ENCODE results near the gene ZNF735.
"Not testable (repeated sequence)": the region's sequence is repeated elsewhere in the genome, so short reads cannot be mapped to it uniquely, and the experiment has no call there.

Gene ZNF735

DNA sequence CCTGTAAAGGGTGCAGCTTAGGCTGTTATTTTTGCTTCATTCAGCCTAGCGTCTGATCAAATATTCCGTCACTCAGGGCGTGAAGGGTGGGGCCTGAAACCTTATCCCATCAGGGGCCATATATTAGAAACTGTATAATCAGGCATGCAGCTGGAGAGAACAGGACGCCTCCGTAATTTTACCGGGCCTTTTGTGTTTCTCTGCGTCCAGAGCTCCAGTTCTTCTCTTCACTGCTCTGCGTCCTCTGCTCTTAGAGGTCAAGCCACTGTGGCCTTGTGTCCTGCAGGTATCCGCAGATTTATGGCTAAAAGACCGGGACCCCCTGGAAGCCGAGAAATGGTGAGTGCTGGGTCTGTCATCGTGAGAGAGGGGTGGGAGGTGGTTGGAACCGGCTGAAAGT lies at the start of gene ZNF735:
ZNF735 (plus strand) TSS at position 301 of the 400 bp plus-strand sequence; CDS start at position 301, 0 bp downstream.
- DNase-seq = no peak

- DNase-seq = not testable (repeated sequence)
Measured at GRCh38 chr7:64170974-64171373, 36.0 kb upstream of the ZNF735 start.

DNA sequence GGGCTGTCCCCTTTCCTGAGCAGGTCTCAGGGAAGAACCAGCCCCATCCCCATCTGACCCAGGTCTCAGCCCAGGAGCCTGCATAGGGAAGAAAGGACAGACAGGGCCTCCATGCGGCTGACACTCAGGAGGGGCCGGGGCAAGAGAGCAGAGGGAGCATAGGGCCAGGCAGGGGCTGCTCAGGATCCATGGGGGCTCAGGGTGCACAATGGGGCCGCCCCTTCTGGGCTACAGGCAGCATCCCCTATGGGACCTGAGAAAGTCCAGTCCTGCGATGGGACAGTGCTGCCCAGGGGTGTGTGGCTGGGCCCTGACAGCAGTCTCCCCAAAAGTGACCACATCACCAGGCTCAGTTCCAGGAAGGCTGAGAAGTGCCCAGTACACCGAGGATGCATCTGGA lies 32.7 kb upstream of the ZNF735 start:
- DNase-seq = no peak

- DNase-seq = no peak
Measured at GRCh38 chr7:64174941-64175340, 32.1 kb upstream of the ZNF735 start.

DNA sequence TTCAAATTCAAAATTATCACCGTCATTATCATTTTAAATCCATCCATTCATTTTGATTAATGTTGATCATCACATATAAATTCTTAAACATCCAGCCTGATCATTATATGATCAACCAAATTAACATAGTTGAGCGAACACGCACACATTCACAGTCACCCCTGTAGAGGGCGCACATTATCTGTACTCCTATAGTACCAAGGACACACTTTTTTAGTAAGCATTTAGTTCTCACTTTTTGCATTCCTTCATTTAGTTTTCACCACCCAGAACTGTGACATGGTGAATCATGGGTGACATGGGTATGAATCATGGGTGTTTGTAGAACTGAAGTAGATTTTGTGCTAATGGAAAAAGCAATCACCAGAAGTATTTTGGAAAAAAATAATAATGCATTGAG lies 26.0 kb upstream of the ZNF735 start:
- no peak for DNase-seq

- no peak for DNase-seq
Measured at GRCh38 chr7:64181586-64181985, 25.4 kb upstream of the ZNF735 start.

DNA sequence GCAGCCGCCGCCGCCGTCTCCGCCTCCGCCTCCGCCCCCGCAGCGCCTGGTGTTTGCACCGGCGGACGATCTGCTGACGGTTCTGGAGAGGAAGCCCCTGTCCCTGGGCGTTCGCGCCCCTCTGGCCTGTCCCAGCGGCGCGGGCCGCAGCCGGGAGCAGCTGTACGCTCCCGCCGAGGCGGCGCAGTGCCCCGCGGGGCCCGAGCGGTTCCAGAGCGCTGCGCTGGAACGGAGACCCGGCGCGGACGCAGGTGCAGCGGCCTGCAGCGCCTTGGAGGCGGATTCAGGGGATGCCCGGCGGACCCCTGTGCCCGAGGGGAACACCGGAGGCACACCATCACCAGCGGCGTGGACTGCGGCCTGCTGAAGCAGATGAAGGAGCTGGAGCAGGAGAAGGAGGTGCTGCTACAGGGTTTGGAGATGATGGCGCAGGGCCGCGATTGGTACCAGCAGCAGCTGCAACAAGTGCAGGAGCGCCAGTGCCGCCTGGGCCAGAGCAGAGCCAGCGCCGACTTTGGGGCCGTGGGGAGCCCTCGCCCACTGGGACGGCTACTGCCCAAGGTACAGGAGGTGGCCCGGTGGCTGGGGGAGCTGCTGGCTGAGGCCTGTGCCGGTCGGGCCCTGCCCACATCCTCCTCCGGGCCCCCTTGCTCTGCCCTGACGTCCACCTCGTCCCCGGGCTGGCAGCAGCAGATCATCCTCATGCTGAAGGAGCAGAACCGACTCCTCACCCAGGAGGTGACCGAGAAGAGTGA lies 24.8 kb upstream of the ZNF735 start:
- no peak for DNase-seq

DNA sequence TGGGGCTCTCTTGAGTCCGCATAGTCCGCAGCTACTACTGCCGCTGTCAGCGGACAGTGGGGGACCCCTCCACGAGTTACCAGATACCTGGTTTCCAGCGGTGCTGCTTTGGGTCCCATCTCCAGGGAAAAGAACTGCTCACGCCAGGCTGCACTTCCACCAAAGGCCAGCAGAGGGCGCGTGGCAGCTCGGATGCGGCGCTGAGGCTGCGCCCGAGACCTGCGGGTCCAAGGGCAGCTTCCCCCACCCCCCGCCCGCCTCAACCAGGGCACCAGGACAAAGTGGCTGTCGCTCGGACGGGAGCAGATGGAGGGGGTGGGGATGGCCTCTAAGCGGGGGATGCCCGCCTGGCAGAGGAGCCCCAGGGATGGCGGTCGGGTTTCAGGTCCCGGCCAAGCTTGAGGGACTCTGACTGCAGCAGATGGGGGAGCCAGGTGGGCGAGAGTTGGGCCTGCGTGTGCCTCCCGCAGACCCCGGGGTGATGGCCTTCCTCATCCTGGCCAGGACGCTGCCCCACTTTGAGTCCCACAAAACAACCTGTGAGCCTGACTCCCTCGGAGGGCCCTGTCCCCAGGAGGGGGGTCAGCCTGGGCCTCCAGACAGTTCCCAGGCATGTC lies 23.8 kb upstream of the ZNF735 start:
- no peak for DNase-seq

GRCh38 chr7:64183827-64184372 lies 23.1 kb upstream of the ZNF735 start:
- no peak for DNase-seq

DNA sequence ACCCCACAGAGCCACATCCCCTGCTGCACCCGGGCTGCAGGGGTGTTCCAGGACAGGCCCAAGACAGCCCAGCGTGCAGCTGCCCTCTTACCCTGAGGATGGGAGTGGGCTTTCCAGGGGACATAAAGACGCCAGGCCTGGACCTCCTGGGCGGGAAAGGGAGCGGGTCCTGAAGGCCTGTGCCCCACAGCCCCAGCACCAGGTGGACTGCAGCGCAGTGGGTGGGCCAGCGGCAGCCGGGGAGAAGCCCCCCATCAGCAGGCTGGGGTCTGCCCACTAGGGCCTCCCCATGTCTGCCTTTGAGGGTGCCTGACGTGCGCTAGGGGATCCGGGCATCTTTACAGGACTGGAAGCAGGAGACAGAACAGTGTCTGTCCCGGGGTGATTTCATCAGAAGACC lies 22.6 kb upstream of the ZNF735 start:
- DNase-seq = no peak

DNA sequence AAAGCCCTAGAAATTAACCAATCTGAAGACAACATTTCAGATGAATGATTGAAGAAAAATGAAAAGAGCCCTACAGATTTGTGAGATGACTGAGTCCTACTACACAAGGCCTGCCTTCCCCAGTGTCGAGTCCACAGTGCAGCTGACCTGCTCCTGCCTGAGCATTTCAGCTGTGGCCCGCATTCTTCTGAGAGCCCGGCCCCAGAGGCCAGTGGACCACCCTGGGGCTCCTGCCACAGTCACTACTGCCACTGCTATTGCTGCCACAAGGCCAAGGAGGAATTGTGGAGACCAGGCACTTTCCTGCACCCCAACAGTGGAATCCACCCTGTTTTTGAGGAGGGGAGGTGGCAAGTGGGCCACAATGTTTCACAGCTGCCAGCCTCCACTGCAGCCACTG lies 19.6 kb upstream of the ZNF735 start:
- no peak for DNase-seq

DNA sequence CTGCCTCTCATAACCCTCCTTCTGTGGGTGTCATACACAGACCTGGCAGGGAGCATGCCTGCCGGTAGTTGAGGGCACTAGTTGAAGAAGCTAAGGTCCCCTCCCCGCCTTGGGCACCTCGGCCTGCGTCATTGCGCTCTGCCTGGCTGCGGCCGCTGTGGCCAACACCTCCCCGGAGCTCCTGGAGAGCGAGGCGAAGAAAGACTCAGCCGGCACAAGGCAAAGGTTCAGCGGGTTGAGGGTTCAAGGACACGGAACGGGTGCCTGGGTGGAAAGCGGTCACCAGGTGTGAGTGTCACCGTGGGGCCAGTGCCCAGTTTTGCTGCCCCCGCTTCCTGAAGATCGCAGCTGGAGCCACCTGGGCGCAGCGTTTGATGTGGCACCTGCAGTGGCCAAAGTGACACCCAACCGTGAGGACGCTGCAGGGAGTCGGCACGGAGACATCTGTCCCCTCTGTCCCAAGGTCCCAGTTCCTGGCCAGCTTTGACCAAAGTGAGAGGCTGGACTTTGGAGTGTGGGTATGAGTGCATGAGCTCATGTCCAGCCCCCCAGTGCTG lies 14.8 kb upstream of the ZNF735 start:
- no peak for DNase-seq

- no peak for DNase-seq
Measured at GRCh38 chr7:64192775-64193174, 14.2 kb upstream of the ZNF735 start.

GRCh38 chr7:64219710-64220298 lies 12.8 kb downstream of the ZNF735 start:
- not testable (repeated sequence) for DNase-seq

- no peak for DNase-seq
Measured at GRCh38 chr7:64223366-64223765, 16.4 kb downstream of the ZNF735 start.

DNA sequence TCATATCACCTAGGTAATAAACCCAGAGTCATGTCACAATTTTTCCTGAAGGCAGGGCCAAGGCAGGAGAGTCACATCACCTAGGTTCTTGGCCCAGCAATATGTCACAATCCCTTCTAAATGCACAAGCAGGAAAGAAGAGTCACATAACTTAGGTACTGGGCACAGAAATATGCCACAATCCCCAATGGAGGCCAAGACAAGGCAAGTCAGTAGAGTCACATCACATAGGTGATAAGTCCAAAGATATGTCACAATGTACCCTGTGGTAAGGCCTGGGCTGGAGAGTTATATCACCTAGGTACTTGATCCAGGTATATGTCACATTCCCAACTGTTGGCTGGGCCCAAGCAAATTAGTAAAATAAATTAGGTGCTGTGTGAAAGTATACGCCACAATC lies 21.2 kb downstream of the ZNF735 start, which contains the start of gene ZNF679:
ZNF679 (plus strand) TSS at position 301 of the 400 bp plus-strand sequence. CDS start 20,644 bp downstream, outside the sequence.
- not testable (repeated sequence) for DNase-seq

DNA sequence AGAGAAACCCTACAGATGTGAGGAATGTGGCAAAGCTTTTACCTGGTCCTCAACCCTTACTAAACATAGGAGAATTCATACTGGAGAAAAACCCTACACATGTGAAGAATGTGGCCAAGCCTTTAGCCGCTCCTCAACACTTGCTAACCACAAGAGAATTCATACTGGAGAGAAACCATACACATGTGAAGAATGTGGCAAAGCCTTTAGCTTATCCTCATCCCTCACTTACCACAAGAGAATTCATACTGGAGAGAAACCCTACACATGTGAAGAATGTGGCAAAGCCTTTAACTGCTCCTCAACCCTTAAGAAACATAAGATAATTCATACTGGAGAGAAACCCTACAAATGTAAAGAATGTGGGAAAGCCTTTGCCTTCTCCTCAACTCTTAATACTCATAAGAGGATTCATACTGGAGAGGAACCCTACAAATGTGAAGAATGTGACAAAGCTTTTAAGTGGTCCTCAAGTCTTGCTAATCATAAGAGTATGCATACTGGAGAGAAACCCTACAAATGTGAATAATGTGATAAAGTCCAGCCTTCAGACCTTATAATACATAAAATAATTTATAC lies 59.4 kb downstream of the ZNF735 start:
- DNase-seq = no peak

Measured in NCI-H1436 treated with DMSO at 0.1 percent for 48 hours (cell line).